ENCODE results near the gene SH3BP5.
A peak's percentile ranks its signal among the peaks of the same experiment; 100 is the strongest.

Gene SH3BP5

DNA sequence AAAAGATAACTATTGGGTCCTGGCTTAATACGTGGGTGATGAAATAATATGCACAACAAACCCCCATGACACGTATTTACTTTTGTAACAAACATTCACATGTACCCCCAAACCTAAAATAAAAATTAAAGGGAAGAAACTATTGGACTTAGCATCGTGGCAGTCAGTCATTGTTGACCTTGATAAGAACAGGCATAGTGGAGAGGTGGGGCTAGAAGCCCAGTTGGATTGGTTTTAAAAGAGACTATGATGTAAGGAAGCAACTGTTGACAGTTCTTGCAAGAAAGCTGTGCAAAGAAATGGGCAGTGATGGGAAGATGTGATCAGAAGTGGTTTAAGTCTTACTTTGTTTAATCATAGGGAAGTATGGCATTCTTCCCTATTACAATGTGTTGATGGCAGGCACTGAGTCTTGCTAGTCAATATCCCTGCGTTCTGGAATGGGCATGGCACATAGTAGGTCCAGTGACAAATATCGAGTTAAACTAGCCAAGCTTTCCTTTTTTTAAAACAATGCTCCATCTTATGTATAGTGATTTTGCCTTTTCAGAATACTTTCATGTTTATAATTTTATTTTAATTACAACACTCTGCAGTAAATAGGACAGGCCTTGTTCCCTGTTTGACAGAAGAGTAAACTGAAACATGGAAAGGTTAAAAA, 88.4 kb downstream of the SH3BP5 start:
- DNase-seq (ENCODE audit: low read depth), result peak; percentile 26

DNA sequence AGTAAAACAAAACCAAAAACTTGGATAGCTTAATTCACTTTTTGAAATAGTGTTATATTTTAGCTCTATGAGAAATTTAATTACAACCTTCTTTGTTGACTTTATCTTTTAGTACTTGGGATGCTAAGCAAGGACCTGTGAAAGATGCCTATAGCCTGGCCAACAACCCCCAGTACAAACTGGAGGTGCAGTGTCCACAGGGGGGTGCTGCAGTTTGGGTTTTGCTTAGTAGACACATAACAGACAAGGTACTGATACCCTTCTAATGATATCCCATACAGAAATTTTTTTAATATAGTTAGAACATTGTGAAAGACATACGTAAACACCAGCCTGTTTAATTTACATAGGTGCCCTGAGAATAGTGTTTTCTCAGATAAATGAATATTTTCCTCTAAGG, 91.0 kb downstream of the SH3BP5 start:
- peak; percentile 23 for DNase-seq (ENCODE audit: low read depth)

DNA sequence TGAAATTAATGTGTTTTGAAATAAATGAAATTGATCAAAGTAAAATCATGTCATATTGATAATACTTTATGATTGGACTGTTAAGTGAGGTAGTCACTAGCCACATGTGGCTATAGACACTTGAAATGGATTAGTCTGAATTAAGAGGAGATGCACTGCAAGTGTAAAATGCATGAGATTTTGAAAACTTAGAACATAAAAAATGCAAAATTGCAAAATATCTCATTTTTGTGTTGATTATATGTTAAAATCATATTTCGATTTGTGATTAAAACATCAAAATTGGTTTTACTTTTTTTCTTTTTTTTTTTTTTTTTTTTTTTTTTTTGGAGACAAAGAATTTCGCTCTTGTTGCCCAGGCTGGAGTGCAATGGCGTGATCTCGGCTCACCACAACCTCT, 103.1 kb downstream of the SH3BP5 start:
- no peak for DNase-seq (ENCODE audit: low read depth)

DNA sequence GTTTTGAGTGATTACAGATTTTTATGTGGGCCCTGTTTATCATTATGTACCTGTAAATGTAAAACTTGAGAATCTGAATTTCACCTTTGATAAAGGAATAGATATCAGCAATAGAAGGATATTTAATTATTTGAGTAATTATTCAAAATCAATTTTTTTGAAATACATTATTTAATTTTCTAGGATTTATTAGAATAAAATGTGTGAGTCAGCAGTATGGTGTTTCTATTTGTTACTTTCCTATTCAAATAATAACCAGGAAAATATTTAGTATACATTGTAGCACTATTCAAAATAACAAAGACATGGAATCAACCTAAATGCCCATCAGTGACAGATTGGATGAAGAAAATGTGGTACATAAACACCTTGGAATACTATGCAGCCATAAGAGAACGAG, 104.2 kb downstream of the SH3BP5 start:
- DNase-seq (ENCODE audit: low read depth), result no peak

DNA sequence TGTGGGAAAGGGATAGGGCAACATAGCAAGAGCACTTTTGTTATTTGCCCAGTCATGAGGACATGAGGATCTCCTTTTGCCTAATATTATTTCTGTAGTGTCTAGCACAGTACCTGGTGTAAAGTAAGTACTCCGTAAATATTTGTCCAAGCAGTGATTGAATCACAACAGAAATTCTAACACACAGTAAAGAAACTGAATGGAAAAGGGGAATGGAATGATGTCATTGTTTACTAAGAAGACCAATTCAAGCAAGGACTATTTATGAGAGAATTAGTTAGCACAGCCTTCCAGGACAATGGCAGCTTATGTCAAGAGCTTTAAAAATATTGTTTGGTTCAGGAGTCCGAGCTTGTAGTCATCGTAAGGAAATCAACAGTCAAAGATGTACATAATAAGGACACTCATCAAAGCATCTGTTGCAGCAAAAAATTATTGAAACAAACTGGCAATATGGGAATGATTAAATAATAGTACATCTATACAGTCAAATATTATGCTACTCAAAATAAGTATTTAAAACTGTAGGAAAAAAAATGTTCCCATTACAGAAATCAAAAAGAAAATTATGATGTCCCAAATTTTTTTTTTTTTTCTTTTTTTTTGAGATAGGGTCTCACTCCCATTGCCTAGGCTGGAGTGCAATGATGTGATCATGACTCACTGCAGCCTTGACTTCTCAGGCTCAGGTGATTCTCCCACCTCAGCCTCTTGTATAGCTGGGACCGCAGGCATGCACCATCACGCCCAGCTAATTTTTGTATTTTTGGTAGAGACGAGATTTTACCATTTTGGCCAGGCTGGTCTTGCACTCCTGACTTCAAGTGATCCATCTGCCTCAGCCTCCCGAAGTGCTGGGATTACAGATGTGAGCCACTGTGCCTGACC, 108.5 kb downstream of the SH3BP5 start:
- DNase-seq (ENCODE audit: low read depth), result no peak

DNA sequence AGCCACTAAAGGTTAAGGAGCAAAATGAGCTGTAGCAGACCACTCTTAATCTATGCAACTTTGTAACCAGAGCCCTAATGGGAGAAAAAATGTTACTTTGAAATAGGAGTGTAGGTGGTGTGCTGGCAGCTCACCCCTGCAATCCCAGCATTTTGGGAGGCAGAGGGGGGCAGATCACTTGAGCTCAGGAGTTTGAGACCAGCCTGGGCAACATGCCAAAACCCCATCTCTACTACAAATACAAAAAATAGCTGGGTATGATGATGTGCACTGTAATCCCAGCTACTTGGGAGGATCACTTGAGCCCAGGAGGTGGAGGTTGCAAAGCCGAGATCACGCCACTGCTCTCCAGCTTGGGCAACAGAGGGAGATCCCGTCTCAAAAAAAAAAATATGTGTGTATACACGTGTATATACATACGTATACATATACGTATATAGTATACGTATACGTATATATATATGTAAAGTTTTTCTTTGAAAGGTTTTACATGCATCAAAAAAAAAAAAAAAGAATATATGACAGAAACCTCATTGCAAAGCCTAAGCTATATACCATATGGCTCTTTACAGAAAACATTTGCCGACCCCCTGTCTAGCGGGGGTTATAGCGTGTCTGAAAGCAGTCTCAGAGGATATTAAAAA, 110.7 kb downstream of the SH3BP5 start:
- DNase-seq (ENCODE audit: low read depth), result no peak

DNA sequence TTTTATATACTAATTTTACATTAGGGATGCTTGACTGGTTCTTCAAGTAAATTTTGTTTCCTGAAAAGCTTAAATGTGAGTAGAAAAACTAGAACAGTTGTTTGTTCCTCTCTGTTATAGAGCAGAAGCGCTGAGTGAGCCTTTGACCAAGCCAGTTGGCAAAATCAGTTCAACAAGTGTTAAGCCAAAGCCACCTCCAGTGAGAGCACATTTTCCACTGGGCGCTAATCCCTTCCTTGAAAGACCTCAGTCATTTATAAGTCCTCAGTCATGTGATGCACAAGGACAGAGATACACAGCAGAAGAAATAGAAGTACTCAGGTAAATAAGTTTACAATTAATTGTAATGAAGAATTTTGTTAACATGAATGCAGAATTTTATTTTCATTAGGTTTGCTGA, 111.7 kb downstream of the SH3BP5 start:
- no peak for DNase-seq (ENCODE audit: low read depth)

DNA sequence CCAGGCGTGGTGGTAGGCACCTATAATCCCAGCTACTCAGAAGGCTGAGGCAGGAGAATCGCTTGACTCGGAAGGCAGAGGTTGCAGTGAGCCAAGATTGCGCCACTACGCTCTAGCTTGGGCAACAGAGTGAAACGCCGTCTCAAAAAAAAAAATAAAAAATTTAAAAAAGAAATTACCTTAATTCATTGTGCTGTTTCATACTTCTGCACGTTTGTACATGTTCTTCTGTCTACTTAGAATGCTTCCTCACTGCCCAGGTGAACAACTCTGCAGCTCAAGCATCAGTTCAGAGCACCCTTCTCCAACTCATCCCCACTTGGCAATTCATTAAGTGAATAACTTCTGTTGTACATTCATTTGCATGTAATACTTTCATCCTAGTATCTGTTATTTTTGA, 112.3 kb downstream of the SH3BP5 start:
- DNase-seq (ENCODE audit: low read depth), result no peak

DNA sequence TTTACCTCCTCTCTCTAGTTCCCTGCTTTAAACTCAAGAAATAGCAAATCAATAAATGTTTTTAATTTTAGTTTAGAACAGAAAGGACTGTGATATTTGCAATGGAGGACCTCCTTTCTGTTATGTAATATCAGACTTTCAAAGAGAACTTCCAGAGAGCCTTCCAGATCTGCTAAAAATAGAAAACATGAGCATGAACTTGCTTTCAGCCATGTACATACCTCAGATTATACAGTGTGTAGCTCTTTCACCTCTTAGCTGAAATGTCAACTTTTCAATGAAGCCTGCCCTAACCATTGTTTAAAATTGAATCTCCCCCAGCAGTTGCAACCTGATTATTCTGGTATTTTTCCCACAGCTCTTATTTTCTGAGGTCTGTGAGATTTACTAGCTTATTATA, 113.7 kb downstream of the SH3BP5 start:
- DNase-seq (ENCODE audit: low read depth), result no peak

DNA sequence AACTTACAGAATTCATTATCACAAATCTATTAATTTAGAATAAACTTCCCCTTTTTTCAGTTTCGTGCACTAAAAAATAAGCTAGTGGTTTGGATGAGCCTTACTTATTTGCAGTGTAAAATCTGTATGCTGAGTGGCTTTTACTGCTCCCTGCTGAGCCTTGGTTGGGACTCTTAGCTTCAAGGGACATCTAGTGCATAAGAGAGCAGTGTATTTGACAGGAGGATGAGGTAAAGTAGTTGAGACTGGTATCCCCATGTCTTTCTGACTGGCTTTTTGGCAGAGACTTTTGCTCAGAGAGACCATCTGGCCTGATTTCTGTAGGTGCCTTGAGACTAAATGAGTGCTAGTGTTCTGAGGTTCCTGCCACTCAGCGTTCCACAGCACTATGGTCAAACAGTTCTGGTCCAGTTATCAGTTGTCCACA, 114.5 kb downstream of the SH3BP5 start:
- no peak for DNase-seq (ENCODE audit: low read depth)

DNA sequence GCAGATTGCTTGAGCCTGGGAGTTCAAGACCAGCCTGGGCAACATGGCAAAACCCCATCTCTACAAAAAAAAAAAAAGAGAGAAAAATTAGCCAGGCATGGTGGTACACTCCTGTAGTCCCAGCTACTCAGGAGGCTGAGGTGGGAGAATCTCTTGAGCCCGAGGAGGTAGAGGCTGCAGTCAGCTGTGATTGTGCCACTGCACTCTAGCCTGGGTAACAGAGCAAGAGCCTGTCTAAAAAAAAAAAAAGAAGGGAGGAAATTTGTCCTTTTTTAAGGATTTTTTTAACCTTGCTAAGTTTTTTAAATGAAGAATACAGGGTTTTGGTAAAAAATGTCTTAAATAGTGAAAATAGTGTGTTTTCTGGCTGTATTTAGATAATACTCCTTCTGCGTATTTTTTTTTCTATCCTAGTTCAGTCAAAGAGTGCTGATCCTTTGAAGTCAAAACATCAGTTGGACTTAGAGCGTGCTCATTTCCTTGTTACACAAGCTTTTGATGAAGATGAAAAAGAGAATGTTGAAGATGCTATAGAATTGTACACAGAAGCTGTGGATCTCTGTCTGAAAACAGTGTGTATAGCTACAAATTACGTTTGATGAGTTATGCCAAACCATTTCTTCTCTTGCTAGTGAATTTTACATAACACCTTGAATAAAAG, 115.2 kb downstream of the SH3BP5 start:
- DNase-seq (ENCODE audit: low read depth), result no peak

DNA sequence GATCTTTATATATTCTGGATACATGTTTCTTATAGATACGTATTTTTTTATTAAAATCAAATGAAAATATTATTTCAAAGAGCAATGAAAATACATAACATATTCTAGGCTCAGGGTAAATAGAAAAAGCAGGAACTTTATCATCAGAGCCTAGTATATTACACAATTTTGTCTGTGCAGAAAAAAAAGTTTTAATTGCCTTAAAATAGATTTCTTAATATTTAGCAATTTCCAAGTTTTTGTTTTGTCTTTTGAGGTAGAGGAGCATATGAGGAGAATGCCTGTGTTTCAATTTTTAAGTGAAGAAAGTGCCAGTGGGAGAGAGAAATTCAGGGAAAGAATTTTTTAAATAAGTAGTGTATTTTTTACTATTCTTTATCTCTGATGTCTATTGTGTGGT, 115.9 kb downstream of the SH3BP5 start:
- DNase-seq (ENCODE audit: low read depth), result no peak

DNA sequence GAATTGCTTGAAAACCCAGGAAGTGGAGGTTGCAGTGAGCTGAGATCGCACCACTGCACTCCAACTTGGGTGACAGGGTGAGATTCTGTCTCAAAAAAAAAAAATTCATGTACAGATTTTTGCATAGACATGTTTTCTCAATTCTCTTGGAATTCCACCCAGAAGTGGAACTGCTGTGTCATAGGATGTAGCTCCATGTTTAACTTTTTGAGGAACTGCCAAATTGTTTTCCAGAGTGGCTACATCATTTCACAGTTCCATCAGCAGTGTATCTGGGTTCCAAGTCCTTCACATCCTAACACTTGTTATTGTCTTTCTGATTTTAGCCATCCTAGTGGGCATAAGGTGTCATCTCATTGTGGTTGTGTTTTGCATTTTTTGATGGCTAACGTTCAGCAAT, 116.4 kb downstream of the SH3BP5 start:
- DNase-seq (ENCODE audit: low read depth), result no peak

DNA sequence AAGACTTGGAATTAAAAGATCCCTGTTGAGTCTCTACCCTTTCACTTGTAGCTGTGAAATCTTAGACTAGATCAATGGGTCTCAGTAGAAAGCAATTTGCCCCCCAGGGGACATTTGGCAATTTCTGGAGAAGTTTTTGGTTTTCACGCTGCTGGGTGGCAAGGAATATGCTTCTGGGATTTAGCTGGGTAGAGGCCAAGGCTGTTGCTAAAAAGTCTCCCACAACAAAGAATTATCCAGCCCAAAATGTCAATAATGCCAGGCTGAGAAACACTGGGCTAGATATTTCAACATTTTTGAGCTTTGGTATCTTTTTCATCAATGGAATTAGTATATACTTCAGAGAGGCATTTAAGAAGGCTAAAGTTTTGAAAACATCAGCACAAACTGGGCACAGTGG, 117.6 kb downstream of the SH3BP5 start:
- DNase-seq (ENCODE audit: low read depth), result no peak

DNA sequence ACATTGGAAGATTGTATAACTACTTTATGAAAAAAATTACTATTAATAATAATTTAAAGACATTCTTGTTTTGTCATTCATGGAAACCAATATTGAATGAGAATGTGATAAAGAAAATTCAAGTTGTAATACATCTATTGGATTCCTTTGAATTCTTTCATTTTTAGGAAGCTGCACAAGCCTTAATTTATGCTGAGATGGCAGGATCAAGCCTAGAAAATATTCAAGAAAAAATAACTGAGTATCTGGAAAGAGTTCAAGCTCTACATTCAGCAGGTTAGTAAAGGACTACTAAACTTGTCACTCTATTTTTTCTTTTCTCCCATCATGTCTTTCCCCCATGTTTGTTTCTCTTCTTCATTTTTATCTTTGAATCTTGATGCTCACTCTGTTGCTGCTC, 120.4 kb downstream of the SH3BP5 start:
- no peak for DNase-seq (ENCODE audit: low read depth)

DNA sequence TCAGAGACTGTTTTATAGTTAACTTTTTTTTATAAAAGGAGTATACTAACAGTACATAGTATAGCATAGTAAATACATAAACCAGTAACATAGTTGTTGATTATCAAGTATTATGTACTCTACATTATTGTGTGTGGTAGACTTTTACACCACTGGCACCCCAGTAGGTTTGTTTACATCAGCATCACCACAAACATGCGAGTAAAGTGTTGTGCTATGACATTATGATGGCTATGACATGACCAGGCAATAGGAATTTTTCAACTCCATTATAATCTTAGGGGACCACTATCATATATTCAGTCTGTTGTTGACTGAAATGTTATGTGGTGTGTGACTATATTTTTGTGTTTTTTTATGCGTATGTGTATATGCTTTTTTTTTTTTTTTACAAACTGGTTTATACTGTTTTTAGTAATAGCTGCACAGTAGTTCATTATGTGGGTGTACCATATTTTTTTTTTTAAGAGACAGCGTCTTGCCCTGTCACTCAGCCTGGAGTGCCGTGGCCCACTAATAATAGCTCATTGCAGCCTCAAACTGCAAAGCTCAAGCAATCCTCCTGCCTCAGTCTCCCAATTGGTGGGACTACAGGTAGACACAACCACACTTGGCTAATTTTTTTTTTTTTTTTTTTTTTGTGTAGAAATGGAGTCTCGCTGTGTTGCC, 124.4 kb downstream of the SH3BP5 start:
- DNase-seq (ENCODE audit: low read depth), result peak; percentile 15

DNA sequence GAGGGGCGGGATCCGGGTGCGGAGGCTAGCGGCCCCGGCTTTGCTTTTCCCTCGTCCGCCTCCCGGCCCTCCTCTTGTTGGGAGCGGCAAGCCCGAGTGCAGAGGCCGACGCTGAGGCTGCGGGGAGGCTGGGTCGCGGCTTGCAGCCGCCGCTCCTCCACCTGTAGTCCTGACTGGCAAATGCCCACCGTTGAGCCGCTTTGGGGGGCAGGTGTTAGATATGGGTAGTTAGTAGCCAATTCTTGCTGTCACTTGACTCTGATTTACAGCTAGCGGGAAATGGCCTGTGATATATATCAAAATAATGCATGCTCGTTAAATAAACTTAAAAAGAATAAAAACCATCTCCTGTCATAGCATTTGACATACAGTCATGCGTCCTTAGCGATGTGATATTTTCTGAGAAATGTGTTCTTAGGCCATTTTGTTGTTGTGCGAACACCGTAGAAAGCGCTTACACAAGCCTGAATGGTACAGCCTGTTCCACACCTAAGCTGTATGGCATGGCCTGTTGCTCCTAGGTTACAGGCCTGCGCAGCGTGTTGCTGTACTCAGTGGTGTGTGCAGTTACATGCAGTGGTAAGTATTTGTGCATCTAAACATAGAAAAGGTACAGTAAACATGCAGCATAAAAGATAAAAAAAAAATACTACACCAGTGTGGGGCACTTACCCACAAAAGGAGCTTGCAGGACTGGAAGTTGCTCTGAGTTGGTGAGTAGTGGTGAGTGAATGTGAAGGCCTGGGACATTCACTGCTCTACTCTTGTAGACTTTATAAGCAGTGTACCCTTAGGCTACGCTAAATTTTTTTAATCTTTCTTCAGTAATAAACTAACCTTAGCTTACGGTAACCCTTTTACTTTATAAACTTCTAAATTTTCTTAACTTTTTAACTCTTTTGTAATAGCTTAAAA, 125.5 kb downstream of the SH3BP5 start:
- peak; percentile 68 for DNase-seq (ENCODE audit: low read depth)

DNA sequence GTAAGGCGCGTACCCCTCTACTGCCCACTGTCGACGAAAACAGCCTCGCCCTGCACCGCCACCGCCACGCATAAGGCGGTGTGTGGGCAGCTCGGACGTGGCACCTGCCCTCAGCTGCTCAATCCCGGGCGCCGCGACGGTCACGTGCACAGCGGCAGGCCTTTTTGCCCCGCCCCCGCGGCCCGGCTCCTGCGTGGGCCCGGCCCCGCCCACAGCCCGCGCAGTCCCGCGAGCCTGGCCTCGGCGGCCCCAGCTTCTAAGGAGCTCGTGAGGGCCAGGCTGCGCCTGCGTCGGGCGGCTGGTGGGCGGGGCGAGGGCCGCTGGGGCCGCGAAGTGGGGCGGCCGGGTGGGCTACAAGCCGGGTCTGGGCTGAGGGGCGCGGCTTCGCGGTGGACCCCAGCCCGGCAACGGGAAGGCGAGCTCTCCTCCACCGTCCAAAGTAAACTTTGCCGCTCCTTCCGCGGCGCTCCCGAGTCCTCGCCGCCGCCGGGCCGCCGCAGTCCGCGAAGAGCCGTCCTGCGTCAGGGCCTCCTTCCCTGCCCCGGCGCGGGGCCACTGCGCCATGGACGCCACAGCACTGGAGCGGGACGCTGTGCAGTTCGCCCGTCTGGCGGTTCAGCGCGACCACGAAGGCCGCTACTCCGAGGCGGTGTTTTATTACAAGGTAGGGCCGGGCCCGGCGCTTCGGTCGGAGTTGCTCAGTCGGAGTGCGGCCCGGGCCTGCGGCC, 126.3 kb downstream of the SH3BP5 start, which contains the start of gene CAPN7:
TSS of gene CAPN7 (plus strand) at position 313 of the 728 bp plus-strand sequence. CDS start at position 563, 250 bp downstream.
- peak; percentile 88 for DNase-seq (ENCODE audit: low read depth)

DNA sequence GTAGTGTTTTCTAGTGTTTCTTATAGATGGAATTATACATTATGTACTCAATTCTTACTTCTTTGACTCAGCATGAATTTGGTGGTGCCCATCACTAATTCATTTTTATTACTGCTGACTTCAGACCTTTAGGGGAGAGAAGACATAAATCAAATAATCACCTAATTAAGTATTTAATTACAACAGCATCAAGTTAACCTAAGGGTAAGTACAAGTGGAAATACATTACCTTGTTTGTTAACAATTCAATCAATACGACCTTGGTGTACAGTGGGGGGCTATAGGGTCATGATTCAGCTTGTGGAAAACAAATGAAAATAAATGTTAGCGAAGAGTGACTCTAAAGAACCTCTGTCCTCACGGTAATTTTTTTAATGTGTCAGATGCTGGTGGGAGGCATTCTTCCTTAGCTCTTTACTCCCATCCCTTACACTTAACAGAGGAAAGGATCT, 126.9 kb downstream of the SH3BP5 start:
- DNase-seq (ENCODE audit: low read depth), result no peak
